ENCODE measurements around the gene EIF4B.

The EIF4B gene

DNA sequence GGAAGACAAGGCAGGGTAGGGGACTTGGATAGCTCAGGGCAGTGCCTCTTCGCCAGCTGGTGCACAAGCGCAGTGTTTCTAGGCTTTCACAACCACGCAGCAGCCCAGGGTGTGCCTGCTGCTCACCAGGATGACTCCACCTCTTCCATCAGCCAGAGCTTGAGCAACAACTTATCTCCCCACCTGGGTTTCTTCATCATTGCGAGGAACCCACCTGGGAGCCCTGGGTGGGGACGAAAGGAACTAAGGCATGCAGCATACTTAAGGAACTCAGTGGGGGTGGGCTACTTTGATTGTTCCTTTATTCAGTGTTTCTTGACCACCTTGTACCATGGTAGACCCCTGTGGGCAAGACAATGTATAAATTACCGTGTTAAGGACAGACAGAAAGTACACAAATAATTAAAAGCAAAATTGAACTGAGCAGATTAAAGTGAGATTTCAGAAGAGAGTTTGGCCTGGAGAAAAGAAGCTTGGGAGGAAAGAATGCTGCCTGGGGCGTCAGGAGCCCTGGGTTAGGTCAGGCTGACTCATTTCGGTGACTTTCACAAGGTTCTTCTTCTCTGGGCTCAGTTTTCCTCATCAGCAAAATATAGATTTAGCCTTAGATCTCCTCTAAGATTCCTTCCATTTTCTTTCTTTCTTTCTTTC lies 34.5 kb upstream of the EIF4B start:
- Histone ChIP-seq H3K27ac (no peak overlapping the region), H3K4me3 (no peak overlapping the region)
- DNase-seq (ENCODE audit: low spot score), result no peak
- TF ChIP-seq, protein P1, sequence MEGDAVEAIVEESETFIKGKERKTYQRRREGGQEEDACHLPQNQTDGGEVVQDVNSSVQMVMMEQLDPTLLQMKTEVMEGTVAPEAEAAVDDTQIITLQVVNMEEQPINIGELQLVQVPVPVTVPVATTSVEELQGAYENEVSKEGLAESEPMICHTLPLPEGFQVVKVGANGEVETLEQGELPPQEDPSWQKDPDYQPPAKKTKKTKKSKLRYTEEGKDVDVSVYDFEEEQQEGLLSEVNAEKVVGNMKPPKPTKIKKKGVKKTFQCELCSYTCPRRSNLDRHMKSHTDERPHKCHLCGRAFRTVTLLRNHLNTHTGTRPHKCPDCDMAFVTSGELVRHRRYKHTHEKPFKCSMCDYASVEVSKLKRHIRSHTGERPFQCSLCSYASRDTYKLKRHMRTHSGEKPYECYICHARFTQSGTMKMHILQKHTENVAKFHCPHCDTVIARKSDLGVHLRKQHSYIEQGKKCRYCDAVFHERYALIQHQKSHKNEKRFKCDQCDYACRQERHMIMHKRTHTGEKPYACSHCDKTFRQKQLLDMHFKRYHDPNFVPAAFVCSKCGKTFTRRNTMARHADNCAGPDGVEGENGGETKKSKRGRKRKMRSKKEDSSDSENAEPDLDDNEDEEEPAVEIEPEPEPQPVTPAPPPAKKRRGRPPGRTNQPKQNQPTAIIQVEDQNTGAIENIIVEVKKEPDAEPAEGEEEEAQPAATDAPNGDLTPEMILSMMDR (IDR thresholded peaks at IDR 0.05), result no peak

DNA sequence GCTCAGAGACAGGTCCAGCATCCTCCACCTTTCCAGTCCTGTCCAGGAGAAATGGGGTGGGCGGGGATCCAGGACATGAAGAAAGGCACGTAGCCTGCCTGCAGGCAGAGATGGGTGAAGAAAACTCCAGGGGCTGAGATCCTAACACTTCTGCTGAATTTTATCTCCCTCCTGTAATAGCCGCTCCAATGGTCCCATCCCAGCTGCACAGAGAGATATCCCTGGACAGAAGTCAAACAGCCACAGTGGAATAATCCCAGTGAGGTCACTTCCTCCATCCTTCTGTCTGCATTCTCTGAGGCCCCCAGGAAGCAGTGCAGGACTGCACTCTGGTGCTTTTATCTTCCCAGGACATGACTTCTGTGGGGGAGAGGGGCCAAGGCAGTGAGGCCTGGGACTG lies 31.1 kb upstream of the EIF4B start:
- TF ChIP-seq, protein P1 (IDR thresholded peaks at IDR 0.05), result no peak
- Histone ChIP-seq H3K27ac (peak overlapping the region in 1 of 2 donors; percentile 79), H3K4me3 (no peak overlapping the region)
- DNase-seq (ENCODE audit: low spot score), result no peak

DNA sequence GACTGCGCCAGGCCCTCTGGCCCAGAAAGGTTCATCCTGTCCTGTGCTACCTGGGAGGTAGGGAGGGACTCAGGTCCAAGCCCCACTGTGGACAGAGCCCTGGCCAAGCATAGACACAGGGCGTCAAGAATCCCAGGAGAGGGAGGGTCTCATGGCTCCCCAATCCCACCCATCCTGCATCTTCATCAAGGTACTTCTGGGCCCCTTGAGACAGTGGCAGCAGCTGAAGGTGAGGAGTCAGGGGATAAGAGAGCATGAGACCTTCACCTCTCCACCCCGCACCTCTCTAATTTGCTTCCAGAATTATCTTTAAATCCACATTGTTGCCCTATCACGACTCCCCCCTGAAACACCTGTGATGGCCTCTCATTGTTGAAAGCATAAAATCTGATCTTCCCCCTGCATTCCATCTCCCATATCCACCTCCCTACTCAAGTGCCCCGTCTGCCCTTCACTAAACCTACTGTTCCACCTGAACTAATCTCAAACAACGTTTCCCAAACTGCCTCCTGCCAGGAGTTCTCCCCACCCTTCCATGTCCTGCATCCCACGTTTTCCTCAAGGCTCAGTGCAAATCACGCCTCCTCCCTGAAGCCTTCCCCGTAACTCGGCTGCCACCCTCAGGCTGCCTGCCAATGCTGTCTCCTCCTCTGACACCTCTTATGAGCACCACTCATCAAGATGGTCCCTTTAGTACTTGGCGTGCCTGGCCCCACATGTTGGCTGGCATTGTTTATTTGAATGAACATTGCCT lies 30.3 kb upstream of the EIF4B start:
- Histone ChIP-seq H3K27ac (peak overlapping the region in 1 of 2 donors; percentile 79), H3K4me3 (no peak overlapping the region)
- no peak for DNase-seq (ENCODE audit: low spot score)

DNA sequence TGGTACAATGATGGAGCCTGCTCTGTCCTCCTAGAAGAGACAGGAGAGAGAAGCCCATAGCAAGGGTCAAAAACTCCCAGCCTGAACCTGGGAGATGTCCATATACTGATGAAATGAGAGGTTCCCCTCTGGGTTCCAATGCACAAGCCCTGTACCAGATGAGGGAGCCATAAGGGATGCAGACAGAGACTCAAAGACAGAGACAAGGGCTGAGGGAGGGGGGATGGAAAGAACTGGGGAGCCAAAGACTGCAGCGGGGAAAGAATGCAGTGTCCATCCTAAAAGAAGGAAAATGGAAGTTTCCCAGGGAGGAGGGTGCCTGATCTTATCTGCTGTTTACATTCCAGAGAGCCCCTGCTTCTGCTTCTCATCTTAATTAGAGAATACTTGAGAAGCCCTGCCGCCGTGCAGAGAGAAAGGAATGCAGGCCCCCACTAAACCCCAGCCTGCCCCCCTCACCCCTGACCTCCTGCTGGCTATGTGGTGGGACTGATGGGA lies 29.6 kb upstream of the EIF4B start:
- H3K27ac ChIP-seq, result no peak overlapping the region
- TF ChIP-seq, protein P1 (IDR thresholded peaks at IDR 0.05), result no peak
- no peak for DNase-seq (ENCODE audit: low spot score)
- H3K4me3 ChIP-seq, result no peak overlapping the region

More for the DNA sequence above, 30.3 kb upstream of the EIF4B start:
- TF ChIP-seq, protein P1 (IDR thresholded peaks at IDR 0.05), result no peak

DNA sequence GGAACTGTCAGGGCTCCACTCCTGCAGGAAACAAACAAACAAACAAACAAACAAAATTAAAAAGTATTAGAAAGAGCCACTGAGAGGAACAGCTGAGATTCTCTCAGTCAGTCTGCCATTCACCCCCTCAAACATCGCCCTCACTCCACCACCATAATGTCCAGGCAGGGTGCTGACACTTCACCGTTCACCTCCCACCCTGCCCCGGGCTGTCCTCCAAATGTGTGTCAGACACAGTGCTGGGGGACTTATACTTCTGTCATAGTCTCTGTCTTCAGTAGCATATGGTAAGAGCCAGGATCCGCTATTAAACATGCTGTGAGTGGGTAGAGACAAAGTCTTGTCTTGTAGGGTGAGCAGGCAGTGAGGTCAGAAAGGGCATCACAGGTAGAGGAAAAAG lies 29.1 kb upstream of the EIF4B start:
- no peak overlapping the region for H3K4me3 ChIP-seq
- H3K27ac ChIP-seq, result no peak overlapping the region
- DNase-seq (ENCODE audit: low spot score), result no peak
- TF ChIP-seq, protein P1 (IDR thresholded peaks at IDR 0.05), result no peak

DNA sequence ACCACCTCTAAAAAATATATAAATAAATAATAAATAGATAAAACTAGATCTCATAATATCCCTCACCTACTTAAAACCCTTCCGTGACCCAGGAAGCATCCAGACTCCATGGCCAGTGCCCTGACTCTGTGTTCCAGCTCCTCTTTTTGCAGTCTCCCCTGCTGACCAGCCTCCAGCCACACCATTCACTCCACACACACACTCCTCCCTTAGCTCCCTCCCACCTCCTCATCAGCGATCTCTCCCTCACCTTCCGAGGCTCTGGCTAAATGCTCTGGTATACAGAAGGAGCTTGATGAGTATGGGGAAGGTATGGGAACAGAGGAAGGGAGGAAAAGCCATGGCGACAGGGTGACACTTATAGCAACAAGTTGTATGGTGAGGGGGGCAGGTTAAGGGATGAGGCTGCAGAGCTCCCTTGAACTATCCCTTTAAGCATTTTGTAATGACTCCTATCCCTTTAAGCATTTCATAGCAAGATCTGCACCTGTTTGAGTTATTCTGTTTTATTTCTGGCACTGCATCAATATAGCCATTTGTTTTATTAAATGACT lies 26.1 kb upstream of the EIF4B start:
- no peak for DNase-seq (ENCODE audit: low spot score)
- TF ChIP-seq, protein P1 (IDR thresholded peaks at IDR 0.05), result no peak
- Histone ChIP-seq H3K4me3 (no peak overlapping the region), H3K27ac (no peak overlapping the region)
